GOT3 (cell line): ENCODE data around the gene TMEM14C.
A peak's percentile ranks its signal among the peaks of the same experiment; 100 is the strongest.

Experiments
- DNase-seq: peaks from one replicate; lab custom pipeline; 2025; ENCODE audit warnings: mixed read lengths; lab: John Stamatoyannopoulos, UW

The TMEM14C gene

DNA sequence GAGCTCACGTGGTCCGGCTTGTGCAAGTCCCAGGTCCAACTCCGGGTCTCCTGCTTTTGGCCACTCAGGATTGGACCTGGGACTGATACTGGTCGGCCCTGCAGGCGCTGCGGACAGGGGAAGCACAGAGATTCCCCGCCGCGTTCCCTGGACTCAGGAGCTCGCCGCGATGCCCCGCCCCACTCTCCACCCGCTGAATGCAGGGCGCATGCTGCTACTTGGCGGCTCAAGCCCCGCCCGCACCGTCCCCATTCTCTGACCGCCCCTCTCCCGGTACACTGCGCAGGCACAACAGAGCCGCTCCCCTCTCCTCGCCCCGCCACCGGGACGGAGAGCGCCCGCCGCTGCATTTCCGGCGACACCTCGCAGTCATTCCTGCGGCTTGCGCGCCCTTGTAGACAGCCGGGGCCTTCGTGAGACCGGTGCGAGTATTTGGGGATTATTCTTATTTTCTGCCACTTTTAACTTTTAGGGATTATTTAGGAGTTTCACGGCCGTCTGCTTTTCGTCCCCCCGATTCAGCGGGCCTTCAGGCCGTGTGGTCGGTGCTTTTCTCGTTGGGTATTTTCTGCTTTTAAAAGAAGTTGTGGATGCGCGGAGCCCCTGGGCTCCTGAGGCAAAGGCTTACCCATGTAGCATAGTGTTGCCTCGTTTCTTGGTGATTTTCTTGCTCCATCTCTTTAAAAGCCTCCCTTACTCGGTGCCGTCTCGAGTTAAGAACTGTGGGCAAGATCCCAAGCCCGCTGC lies at the start of gene TMEM14C:
TMEM14C (plus strand) TSS at position 251 of the 747 bp plus-strand sequence. CDS start 1,544 bp downstream, outside the sequence.
- DNase-seq = peak; percentile 91

- DNase-seq = no peak
These were observed 46.5 kb upstream of the TMEM14C start for GRCh38 chr6:10676403-10676802.

GRCh38 chr6:10678456-10678855 lies 44.4 kb upstream of the TMEM14C start:
- DNase-seq = no peak

GRCh38 chr6:10681795-10682194 lies 41.1 kb upstream of the TMEM14C start:
- no peak for DNase-seq

DNA sequence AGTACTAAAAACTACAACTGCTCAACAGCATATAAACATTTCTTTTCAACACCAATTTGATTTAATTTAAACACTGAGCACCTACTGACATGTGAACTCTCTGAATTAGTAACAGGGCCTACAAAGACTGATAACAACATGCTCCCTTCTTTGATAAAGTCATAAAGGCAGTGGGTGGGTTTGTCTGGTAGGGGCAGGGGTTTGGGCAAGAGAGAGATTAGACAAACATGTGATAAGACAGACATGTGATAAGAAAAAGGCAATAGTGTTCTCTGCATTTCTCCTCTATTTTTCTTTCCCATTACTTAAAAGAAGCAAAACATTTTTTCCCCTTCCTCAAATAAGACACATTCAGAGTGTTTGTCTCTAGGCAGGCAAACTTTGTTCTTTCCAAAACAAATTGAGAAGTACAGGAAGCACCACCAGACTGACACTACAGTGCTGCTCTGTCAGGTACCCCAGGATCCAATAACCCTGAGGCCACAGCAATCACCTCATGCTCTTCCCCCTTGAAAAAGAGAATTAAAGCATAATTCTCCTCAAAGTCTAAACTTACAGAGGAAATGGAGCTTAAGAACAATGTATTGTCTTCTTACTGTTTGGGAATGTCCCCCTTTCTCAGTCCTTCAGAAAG lies 40.4 kb upstream of the TMEM14C start:
- DNase-seq = no peak

DNA sequence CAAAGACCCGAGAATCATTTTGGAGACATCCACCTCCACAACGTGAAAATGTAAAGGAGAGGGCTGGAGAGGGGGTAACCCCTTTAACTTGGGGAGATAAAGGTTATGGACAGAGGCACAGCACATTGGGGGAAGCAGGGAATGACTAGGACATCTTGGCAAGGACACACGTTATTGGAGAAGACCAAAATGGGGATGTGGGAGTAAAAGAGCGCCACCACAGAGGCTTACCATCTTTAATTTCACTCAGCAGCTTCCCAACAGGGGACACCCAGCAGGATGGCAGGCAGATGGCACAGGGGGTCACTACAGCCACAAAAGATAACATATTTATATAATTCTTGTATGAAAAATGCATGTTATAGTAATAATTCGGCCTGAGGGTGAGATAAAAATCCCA lies 38.3 kb upstream of the TMEM14C start:
- DNase-seq = no peak

DNA sequence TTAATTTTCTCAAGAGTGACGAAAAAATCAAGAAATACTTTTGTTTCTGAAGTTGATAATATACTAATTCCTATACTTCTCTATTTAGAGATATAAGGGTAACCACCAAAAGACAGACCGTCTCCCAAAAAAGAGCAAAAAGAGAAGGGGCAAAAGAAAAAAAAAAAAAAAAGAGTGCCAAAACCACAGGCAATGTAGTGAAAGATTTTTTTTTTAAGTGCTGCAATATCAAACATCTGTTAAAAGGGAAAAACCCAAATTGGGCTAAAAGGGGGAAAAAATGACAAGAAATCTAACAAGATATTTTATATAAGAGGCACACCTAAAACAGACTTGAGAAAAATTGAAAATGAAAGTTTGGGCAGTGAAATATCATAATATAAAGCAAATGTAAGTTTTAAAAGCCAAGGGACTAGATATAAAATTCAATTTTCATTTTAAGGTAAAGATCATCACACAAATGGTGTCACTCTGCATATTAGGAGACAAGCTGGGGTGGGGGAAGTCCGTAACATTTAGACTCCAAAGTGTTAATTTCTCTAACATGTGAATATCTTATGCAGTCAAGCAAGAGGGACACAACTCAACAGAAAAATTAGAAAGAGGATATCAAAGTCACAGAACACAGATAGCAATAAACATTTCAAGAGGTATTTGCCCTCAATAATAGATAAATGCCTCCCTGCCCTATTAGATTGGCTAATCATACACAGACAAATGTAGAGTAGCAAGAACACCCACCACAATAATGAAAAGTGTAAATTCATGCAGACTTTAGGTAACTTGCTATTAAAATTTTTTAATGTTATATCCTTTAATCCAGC lies 37.6 kb upstream of the TMEM14C start:
- DNase-seq = no peak

- DNase-seq = no peak
These were observed 36.0 kb upstream of the TMEM14C start for GRCh38 chr6:10686901-10687300.

DNA sequence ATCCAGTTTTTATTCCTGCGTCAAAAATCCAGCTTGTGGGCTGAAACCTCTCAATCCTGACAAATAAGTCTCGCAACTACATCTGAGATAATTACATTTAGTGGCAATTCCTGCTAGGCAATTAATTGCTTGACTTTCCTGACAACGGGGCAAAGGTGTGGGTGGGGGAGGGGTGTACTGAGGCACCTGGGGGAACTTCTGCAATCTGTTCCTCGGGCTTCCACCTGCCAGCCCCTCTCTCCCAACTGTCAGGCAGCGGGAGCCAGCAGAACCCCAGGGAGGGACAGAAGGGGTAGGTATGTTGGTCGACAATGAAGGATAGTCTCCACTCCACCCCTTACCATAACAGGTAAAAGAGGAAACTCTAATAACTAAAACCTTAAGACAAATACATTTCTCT lies 35.3 kb upstream of the TMEM14C start:
- DNase-seq = no peak

GRCh38 chr6:10690651-10691445 lies 32.0 kb upstream of the TMEM14C start:
- no peak for DNase-seq

GRCh38 chr6:10692965-10693538 lies 29.8 kb upstream of the TMEM14C start:
- no peak for DNase-seq

- peak; percentile 87 for DNase-seq
These were observed 28.4 kb upstream of the TMEM14C start, which contains the start of the genes C6orf52 and PAK1IP1 for GRCh38 chr6:10694302-10695085. TSS of gene C6orf52 (minus strand) at chr6:10694616. CDS start at chr6:10687550, 7,066 bp downstream. TSS of gene PAK1IP1 (plus strand) at chr6:10694972. CDS start at chr6:10694986, 14 bp downstream.

GRCh38 chr6:10695086-10695657 lies 27.7 kb upstream of the TMEM14C start:
- DNase-seq = no peak

GRCh38 chr6:10696655-10697054 lies 26.2 kb upstream of the TMEM14C start:
- DNase-seq = no peak

DNA sequence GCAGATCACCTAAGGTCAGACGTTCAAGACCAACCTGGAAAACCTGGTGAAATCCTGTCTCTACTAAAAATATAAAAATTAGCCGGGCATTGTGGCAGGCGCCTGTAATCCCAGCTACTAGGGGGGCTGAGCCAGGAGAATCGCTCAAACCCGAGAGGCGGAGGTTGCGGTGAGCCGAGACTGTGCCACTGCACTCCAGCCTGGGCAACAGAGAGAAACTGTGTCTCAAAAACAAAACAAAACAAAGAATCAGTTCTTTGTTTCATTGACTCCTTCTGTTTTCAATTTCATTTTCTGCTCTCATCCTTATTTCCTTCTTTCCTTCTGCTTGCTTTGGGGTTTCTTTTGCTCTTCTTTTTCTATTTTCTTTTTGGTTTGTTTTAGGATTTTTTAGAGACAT lies 8.9 kb upstream of the TMEM14C start:
- no peak for DNase-seq

GRCh38 chr6:10719296-10719963 lies 3.4 kb upstream of the TMEM14C start:
- no peak for DNase-seq

- DNase-seq = no peak
These were observed 3.0 kb upstream of the TMEM14C start for GRCh38 chr6:10719964-10720264.

- no peak for DNase-seq
These were observed 2.5 kb upstream of the TMEM14C start for GRCh38 chr6:10720265-10720959.
